ENCODE results near the gene RNU5B-1. TPM values are rescaled to one million over a fixed set of nuclear protein-coding genes. Genes with fewer than 3 reads are reported as not detected.

The RNU5B-1 gene
- total and polyA plus RNA-seq, 2 of the 4 experiments (the other 2 are of a cell fraction), result not detected

GRCh38 chr15:65323071-65323511 is 18.6 kb downstream of the RNU5B-1 start:
- POLR2A ChIA-PET (ENCODE audit: unreplicated experiment), result no interaction called here
- Histone ChIP-seq H4K8ac (ENCODE audit: low read depth in 2 of 2, low read length in 2 of 2) (no peak overlapping the region), H3K9ac (ENCODE audit: low read depth, low read length) (no peak overlapping the region), H2AK5ac (ENCODE audit: low read depth, low read length) (no peak overlapping the region), H3K4me3 (ENCODE audit: insufficient read depth, low read depth, low read length) (no peak overlapping the region), H4K91ac (ENCODE audit: insufficient read depth, low read depth, low read length) (no peak overlapping the region), H2BK15ac (ENCODE audit: low read depth, low read length) (no peak overlapping the region), H2BK120ac (ENCODE audit: low read depth, low read length) (no peak overlapping the region), H3K36me3 (ENCODE audit: control insufficient read depth, insufficient read depth, low read length) (no peaks in the 10 kb centered on the region), H4K5ac (ENCODE audit: low read depth, low read length) (no peak overlapping the region), H2BK20ac (ENCODE audit: low read depth, low read length) (no peak overlapping the region), H2AK9ac (replicated peaks; ENCODE audit: low read depth, low read length, poor library complexity) (no peak overlapping the region), H3K79me1 (ENCODE audit: low read depth in 1 of 2, low read length in 2 of 2) (no peaks in the 10 kb centered on the region), H2AFZ (replicated peaks; ENCODE audit: low read length, poor library complexity) (peak overlapping the region; percentile 5), H3K23ac (ENCODE audit: low read depth, low read length) (no peak overlapping the region), H3K9me3 (ENCODE audit: control insufficient read depth, insufficient read depth, low read length) (no peaks in the 10 kb centered on the region), H2BK5ac (ENCODE audit: low read depth, low read length, poor library complexity, severe bottlenecking) (no peak overlapping the region), H3K4ac (ENCODE audit: low read depth, low read length) (no peak overlapping the region), H4K20me1 (ENCODE audit: insufficient read depth, low read length) (no peaks in the 10 kb centered on the region), H3K56ac (ENCODE audit: extremely low read depth, insufficient read depth, low read length) (no peak overlapping the region), H3K18ac (ENCODE audit: low read depth, low read length) (no peak overlapping the region), H3K14ac (replicated peaks; ENCODE audit: low read depth, low read length) (no peak overlapping the region), H3K9me1 (ENCODE audit: insufficient read depth, low read length) (no peaks in the 10 kb centered on the region), H3K4me1 (ENCODE audit: control insufficient read depth, insufficient read depth, low read length) (no peaks in the 10 kb centered on the region), H3K27me3 (ENCODE audit: control insufficient read depth, insufficient read depth, low read length) (peaks cover 17% of the 10 kb centered on the region), H3K4me2 (ENCODE audit: low read depth, low read length) (no peak overlapping the region), H3K27ac (ENCODE audit: insufficient read depth, low read length) (no peak overlapping the region)
- DNase-seq (peak; percentile 24), ATAC-seq (ENCODE audit: low read depth) (peak; percentile 30; the same call in 1 of the 2 replicates)
- in situ Hi-C loops (cut with MboI; ENCODE audit: low sequenced_read_pairs) (no loop called here), intact Hi-C loops (cut with micrococcal nuclease) (no loop called here), dilution Hi-C loops (cut with HindIII; ENCODE audit: low sequenced_read_pairs, unreplicated experiment) (no loop called here)
- CTCF ChIA-PET, result no interaction called here
- no peak for TF ChIP-seq RAD21 (IDR thresholded peaks at IDR 0.05; ENCODE audit: low read length)
- 0 out of 2 replicates have a peak, but pooled peaks have one; percentile 18 for TF ChIP-seq MAFK (IDR thresholded peaks at IDR 0.05; ENCODE audit: low read depth, low read length)
- WGBS, 2 experiments (ENCODE audit: extremely low coverage in 2 of 2, insufficient read length in 1 of 2), result no CpG with 5 or more reads among the region's 9 CpGs
- no TSS peak for BruUV-seq (replicated peaks)
